Subcutaneous abdominal adipose tissue (tissue), 5 donors: Measurements from ENCODE around the gene MT1A.
A peak's percentile ranks its signal among the peaks of the same experiment; 100 is the strongest.

Experiments used
- H3K27ac ChIP-seq: one replicate; pipeline ENCODE4 v1.7.0; 2013; ENCODE audit warnings: low read depth, mild to moderate bottlenecking, inconsistent platforms, low read length, moderate library complexity
- H3K27me3 ChIP-seq, 5 donors: one replicate each; pipeline ENCODE4 v1.7.0; 2013; ENCODE audit warnings: low read length in 5 of 5, inconsistent platforms in 1 of 5; ENCODE audit not compliant: control insufficient read depth in 5 of 5, insufficient read depth in 4 of 5
- H3K36me3 ChIP-seq, 5 donors: one replicate each; pipeline ENCODE4 v1.7.0; 2013; ENCODE audit warnings: low read length in 5 of 5; ENCODE audit not compliant: control insufficient read depth in 5 of 5, insufficient read depth in 5 of 5
- H3K4me1 ChIP-seq, 5 donors: one replicate each; pipeline ENCODE4 v1.7.0; 2013; ENCODE audit warnings: low read length in 5 of 5, mild to moderate bottlenecking in 3 of 5, moderate library complexity in 1 of 5; ENCODE audit not compliant: control insufficient read depth in 5 of 5, insufficient read depth in 5 of 5
- H3K4me3 ChIP-seq, 5 donors: one replicate each; pipeline ENCODE4 v1.7.0; 2013; ENCODE audit warnings: low read length in 5 of 5, low read depth in 1 of 5
- H3K9ac ChIP-seq, 5 donors: one replicate each; pipeline ENCODE4 v1.7.0; 2013; ENCODE audit warnings: low read length in 5 of 5, mild to moderate bottlenecking in 4 of 5, moderate library complexity in 3 of 5
- H3K9me3 ChIP-seq, 5 donors: one replicate each; pipeline ENCODE4 v1.7.0; 2013; ENCODE audit warnings: low read length in 5 of 5; ENCODE audit not compliant: control insufficient read depth in 5 of 5
- donor health status: healthy.
- donor health status: healthy.
- donor health status: healthy.
- donor health status: healthy.
- donor health status: healthy.

The MT1A gene

DNA sequence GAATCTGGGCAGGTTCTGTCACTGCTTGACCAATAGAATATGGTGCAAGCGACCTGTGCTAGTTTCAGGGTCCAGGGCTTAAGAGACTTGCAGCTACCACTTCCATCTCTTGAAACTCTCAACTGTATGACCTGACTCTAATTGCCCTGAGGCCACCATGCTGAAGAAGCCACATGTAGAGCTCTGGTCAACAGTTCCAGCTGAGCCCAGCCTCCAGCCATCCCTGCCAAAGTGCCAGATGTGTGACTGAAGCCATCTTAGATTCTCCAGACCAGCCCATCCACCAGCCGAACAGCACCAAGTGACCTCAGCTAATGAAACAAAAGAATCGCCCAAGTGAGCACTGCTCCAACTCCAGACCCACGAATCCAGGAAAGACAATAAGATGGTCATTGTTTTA lies 33.5 kb upstream of the MT1A start:
- Histone ChIP-seq H3K9me3 (no peaks in the 10 kb centered on the region), H3K27ac (no peak overlapping the region), H3K27me3 (peaks cover 0 to 3% (median 0%) of the 10 kb centered on the region in 5 donors), H3K9ac (no peak overlapping the region), H3K4me3 (no peak overlapping the region), H3K36me3 (no peaks in the 10 kb centered on the region), H3K4me1 (peaks cover 18 to 44% (median 34%) of the 10 kb centered on the region in 5 donors)

DNA sequence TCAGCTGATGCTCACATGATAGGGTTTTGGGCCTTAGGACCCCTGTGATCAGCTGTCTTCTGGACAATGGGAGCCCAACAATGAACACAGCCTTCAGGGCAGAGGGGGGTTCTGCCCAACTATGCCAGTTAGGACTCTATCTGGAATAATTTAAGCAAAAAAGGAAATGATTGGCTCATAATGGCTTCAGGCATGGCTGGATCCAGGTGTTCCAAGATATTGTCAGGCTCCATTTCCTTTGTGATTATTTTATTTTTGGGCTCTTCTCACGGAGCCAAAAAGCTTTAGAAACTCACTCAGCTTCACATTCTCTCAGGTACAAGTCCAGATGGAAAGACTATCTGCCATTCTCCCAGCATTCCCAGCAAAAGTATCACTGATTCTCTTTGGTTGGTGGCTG lies 33.0 kb upstream of the MT1A start:
- H3K4me3 ChIP-seq: no peak overlapping the region
- peaks cover 0 to 3% (median 0%) of the 10 kb centered on the region in 5 donors for H3K27me3 ChIP-seq
- peak overlapping the region; percentile 99 for H3K27ac ChIP-seq
- H3K4me1 ChIP-seq: peaks cover 22 to 49% (median 40%) of the 10 kb centered on the region in 5 donors
- no peaks in the 10 kb centered on the region for H3K9me3 ChIP-seq
- peak overlapping the region in 3 of 5 donors; percentile 3 to 90 (median 38) for H3K9ac ChIP-seq
- H3K36me3 ChIP-seq: no peaks in the 10 kb centered on the region

DNA sequence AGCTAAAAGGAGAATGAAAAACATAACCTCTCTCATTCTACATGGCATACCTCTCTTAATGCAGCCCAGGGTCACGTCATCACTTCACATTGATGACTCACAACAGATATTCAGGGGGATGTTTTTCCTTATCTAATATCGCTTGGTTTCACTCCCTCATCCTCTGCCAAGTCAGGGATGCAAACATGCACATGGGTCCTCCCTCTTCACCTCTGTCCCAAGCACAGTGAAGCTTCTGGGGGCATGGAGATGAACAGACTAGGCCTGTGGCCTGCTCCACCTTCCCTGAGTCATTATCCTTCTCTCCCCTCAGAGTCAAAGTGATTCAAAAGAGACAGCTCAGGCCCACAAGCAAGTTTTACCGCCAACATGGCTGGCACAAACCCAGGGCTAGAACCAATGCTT lies 32.4 kb upstream of the MT1A start:
- H3K4me3 ChIP-seq: no peak overlapping the region
- no peaks in the 10 kb centered on the region for H3K9me3 ChIP-seq
- H3K4me1 ChIP-seq: peaks cover 26 to 55% (median 46%) of the 10 kb centered on the region in 5 donors

GRCh38 chr16:56606476-56607108 lies 31.9 kb upstream of the MT1A start:
- H3K36me3 ChIP-seq: no peaks in the 10 kb centered on the region
- peaks cover 0 to under 1% (median 0%) of the 10 kb centered on the region in 5 donors for H3K27me3 ChIP-seq
- H3K4me3 ChIP-seq: peak overlapping the region in 4 of 5 donors; percentile 20 to 35 (median 32)
- H3K4me1 ChIP-seq: peaks cover 31 to 60% (median 51%) of the 10 kb centered on the region in 5 donors
- peak overlapping the region; percentile 51 to 90 (median 70) for H3K9ac ChIP-seq
- no peaks in the 10 kb centered on the region for H3K9me3 ChIP-seq
- peak overlapping the region; percentile 99 for H3K27ac ChIP-seq

More for the DNA sequence above, 32.4 kb upstream of the MT1A start:
- peak overlapping the region; percentile 99 for H3K27ac ChIP-seq
- H3K9ac ChIP-seq: peak overlapping the region; percentile 3 to 90 (median 51)
- no peaks in the 10 kb centered on the region for H3K36me3 ChIP-seq
- H3K27me3 ChIP-seq: peaks cover 0 to 3% (median 0%) of the 10 kb centered on the region in 5 donors

- H3K27me3 ChIP-seq: no peaks in the 10 kb centered on the region
- peaks cover 34 to 63% (median 54%) of the 10 kb centered on the region in 5 donors for H3K4me1 ChIP-seq
- no peaks in the 10 kb centered on the region for H3K9me3 ChIP-seq
- H3K27ac ChIP-seq: peak overlapping the region; percentile 99
- H3K36me3 ChIP-seq: no peaks in the 10 kb centered on the region
- H3K9ac ChIP-seq: peak overlapping the region; percentile 70 to 90 (median 86)
- H3K4me3 ChIP-seq: peak overlapping the region in 4 of 5 donors; percentile 33 to 97 (median 89)
Observed at GRCh38 chr16:56607109-56607618, 31.3 kb upstream of the MT1A start.

DNA sequence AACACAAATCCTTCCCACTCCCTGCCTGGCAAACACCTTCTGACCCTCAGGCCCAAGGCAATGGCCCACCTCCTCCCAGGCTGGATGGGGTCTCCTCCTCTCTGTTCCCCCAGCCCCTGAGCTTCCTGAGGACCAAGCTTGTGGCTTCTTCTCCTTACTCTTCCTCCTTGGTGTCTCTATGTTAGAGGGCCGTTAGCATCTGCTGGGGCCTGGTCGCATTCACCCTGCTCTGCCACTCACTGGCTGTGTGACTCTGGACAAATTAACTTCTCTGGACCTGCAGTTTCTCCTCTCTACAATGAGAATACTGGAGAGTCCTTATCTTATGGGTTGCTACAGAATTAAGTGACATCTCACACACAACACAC lies 30.8 kb upstream of the MT1A start:
- Histone ChIP-seq H3K4me3 (peak overlapping the region; percentile 61 to 97 (median 91)), H3K9ac (peak overlapping the region; percentile 66 to 90 (median 86)), H3K4me1 (peaks cover 34 to 66% (median 54%) of the 10 kb centered on the region in 5 donors)

GRCh38 chr16:56608043-56608875 lies 30.2 kb upstream of the MT1A start, which contains the start of gene MT2A:
MT2A (plus strand) TSS chr16:56608584; CDS start chr16:56608656, 72 bp downstream.
- Histone ChIP-seq H3K9ac (peak within 1 kb of the TSS; percentile 86 to 94 (median 90)), H3K27me3 (no peaks in the 10 kb centered on the region), H3K9me3 (no peaks in the 10 kb centered on the region), H3K4me1 (peaks cover 34 to 66% (median 54%) of the 10 kb centered on the region in 5 donors), H3K27ac (peak within 1 kb of the TSS; percentile 99), H3K36me3 (no peaks in the 10 kb centered on the region), H3K4me3 (peak within 1 kb of the TSS; percentile 87 to 97 (median 91))

More for the DNA sequence above, 30.8 kb upstream of the MT1A start:
- Histone ChIP-seq H3K36me3 (no peaks in the 10 kb centered on the region), H3K27ac (peak overlapping the region; percentile 99), H3K27me3 (no peaks in the 10 kb centered on the region), H3K9me3 (no peaks in the 10 kb centered on the region)

DNA sequence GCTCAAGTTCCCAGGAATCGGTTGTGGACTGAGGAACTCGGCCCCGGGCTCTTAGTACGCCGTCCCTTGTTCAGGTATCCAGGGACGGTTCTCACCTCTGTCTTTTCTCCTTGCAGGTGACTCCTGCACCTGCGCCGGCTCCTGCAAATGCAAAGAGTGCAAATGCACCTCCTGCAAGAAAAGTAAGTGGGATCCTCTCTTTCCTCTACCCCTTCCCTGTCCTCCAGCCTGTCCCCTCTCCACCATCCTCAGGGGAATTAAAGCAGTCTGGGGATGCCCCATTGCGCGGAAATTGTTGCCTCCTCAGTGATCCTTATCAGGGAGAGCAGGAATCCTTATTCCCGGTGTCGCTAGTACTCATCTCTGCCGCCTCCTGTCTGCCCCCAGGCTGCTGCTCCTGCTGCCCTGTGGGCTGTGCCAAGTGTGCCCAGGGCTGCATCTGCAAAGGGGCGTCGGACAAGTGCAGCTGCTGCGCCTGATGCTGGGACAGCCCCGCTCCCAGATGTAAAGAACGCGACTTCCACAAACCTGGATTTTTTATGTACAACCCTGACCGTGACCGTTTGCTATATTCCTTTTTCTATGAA lies 29.5 kb upstream of the MT1A start:
- Histone ChIP-seq H3K9ac (peak overlapping the region; percentile 73 to 94 (median 89)), H3K4me1 (peaks cover 34 to 66% (median 54%) of the 10 kb centered on the region in 5 donors), H3K27me3 (no peaks in the 10 kb centered on the region), H3K36me3 (no peaks in the 10 kb centered on the region), H3K27ac (peak overlapping the region; percentile 99), H3K4me3 (peak overlapping the region; percentile 87 to 97 (median 91)), H3K9me3 (no peaks in the 10 kb centered on the region)

DNA sequence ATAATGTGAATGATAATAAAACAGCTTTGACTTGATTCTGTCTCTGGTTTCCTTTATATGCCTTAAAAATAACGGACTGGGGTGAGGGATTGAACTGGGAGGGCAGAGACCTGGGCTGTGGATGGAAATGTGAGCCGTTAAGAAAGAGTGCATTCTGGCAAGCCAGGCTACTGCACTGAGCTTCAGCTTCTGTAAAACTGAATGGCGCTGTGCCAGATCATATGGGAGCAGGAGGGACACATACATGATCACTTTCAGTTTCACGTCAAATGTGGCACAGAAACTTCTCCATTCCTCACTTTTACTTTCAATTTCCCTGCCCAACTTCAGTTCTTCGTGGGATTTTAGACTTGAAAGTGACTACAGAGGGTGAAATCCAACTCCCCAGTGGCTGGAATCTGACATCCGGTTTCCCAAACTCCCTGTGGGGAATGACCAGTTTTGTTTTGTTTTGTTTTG lies 29.0 kb upstream of the MT1A start:
- Histone ChIP-seq H3K4me3 (peak overlapping the region; percentile 87 to 97 (median 91)), H3K9me3 (no peaks in the 10 kb centered on the region), H3K4me1 (peaks cover 34 to 66% (median 54%) of the 10 kb centered on the region in 5 donors), H3K27me3 (no peaks in the 10 kb centered on the region), H3K9ac (peak overlapping the region; percentile 73 to 94 (median 89)), H3K36me3 (no peaks in the 10 kb centered on the region), H3K27ac (peak overlapping the region; percentile 99)
